ENCODE results near the gene ASH1L.
A peak's percentile ranks its signal among the peaks of the same experiment; 100 is the strongest.
"Not testable (repeated sequence)": the region's sequence is repeated elsewhere in the genome, so short reads cannot be mapped to it uniquely, and the experiment has no call there.

ASH1L gene

DNA sequence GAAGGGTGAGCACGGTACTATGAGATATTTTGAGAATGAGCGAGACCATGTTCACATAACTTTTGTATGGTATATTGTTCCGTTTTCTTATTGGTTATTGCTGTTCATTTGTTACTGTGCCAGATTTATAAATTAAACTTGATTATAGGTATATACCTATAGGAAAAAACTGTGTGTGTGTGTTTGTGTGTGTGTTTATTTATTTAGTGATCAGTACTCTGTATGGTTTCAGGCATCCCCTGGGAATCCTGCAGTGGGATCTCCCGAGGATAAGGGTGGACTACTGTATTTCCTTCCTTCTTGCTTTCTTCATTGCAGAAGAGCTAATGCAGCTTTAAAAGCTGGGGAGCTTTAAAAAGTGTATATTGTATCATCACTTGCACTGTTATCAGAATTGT is 8.0 kb upstream of the ASH1L start:
- DNase-seq (ENCODE audit: low read depth), result no peak
- TF ChIP-seq MYC (IDR thresholded peaks at IDR 0.05; ENCODE audit: low read depth, low read length), result no peak
- TF ChIP-seq, protein P1, sequence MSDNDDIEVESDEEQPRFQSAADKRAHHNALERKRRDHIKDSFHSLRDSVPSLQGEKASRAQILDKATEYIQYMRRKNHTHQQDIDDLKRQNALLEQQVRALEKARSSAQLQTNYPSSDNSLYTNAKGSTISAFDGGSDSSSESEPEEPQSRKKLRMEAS (IDR thresholded peaks at IDR 0.05; ENCODE audit: low read depth, low read length), result no peak
- TF ChIP-seq, protein P2, sequence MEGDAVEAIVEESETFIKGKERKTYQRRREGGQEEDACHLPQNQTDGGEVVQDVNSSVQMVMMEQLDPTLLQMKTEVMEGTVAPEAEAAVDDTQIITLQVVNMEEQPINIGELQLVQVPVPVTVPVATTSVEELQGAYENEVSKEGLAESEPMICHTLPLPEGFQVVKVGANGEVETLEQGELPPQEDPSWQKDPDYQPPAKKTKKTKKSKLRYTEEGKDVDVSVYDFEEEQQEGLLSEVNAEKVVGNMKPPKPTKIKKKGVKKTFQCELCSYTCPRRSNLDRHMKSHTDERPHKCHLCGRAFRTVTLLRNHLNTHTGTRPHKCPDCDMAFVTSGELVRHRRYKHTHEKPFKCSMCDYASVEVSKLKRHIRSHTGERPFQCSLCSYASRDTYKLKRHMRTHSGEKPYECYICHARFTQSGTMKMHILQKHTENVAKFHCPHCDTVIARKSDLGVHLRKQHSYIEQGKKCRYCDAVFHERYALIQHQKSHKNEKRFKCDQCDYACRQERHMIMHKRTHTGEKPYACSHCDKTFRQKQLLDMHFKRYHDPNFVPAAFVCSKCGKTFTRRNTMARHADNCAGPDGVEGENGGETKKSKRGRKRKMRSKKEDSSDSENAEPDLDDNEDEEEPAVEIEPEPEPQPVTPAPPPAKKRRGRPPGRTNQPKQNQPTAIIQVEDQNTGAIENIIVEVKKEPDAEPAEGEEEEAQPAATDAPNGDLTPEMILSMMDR (IDR thresholded peaks at IDR 0.05; ENCODE audit: low read depth, low read length), result no peak
- TF ChIP-seq POLR2A (IDR thresholded peaks at IDR 0.05; ENCODE audit: extremely low read depth, insufficient read length), result no peak
- no peak overlapping the region for H3K4me3 ChIP-seq (ENCODE audit: low read depth, low read length)

DNA sequence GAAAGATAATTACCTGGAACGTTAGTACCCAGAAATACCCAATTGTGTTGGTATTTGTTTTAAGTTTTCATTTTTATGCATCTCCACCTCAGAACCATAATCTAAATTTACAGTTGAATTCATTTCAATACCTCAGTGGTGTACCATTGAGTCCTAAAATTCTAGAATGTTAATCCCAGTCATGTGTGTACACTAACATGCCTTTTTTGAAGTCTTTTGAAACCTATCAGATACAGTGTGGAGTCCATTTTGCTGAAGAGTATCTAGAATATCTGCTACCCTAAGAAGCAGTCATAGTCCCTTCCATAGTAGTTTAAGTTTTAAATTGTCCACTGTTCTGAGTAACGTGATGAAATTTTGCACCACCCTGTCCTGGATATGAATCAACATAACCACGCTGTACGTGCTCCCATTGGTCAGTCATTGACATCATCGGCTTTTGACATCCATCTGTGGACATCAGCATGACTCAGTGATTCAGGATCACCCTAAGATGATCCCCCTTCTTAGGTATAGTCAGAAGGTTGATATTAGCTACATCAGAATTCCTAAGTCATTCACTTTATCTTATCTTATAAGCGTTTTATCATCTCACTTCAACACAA is 7.5 kb upstream of the ASH1L start:
- no peak overlapping the region for H3K4me3 ChIP-seq (ENCODE audit: low read depth, low read length)
- TF ChIP-seq MYC (IDR thresholded peaks at IDR 0.05; ENCODE audit: low read depth, low read length) (no peak), POLR2A (IDR thresholded peaks at IDR 0.05; ENCODE audit: extremely low read depth, insufficient read length) (no peak)
- TF ChIP-seq, protein P1 (IDR thresholded peaks at IDR 0.05; ENCODE audit: low read depth, low read length), result no peak
- DNase-seq (ENCODE audit: low read depth), result peak; percentile 35

DNA sequence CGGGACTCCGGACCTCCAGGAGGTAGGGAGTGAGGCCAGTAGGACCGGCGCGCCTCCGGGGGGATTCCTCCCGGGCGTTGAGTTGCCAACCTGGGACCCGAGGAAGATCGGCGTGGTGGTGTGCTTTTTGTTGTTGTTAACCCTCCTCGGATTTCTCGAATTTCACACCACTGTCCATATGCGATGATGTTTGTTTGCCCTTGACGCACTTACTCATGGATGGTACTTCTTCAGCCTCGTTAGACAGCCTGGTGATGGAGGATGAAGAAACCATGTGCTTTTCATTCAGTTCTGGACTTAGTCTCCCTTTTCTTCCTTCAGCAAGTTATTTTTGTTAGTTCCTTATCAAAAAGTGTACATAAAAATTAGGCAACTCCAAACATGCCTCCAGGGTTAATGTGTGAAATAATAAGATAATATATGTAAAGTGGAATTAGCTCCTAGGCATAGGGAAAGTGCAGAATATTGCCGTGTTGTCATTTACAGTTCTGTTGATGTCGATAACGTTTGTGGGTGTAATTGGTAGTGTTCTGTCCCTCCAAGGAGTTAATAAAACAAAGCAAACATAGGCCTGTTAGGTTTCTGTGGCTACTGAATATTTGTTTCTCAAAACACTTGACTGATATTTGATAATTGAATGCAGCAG is 897 bp upstream of the ASH1L start:
- not testable (repeated sequence) for DNase-seq (ENCODE audit: low read depth)
- peak overlapping the region; percentile 94 for H3K4me3 ChIP-seq (ENCODE audit: low read depth, low read length)
- peak; percentile 66; the same call in 1 of the 2 replicates for TF ChIP-seq MYC (IDR thresholded peaks at IDR 0.05; ENCODE audit: low read depth, low read length)
- TF ChIP-seq, protein P1 (IDR thresholded peaks at IDR 0.05; ENCODE audit: low read depth, low read length), result peak; percentile 74; the same call in 1 of the 2 replicates

DNA sequence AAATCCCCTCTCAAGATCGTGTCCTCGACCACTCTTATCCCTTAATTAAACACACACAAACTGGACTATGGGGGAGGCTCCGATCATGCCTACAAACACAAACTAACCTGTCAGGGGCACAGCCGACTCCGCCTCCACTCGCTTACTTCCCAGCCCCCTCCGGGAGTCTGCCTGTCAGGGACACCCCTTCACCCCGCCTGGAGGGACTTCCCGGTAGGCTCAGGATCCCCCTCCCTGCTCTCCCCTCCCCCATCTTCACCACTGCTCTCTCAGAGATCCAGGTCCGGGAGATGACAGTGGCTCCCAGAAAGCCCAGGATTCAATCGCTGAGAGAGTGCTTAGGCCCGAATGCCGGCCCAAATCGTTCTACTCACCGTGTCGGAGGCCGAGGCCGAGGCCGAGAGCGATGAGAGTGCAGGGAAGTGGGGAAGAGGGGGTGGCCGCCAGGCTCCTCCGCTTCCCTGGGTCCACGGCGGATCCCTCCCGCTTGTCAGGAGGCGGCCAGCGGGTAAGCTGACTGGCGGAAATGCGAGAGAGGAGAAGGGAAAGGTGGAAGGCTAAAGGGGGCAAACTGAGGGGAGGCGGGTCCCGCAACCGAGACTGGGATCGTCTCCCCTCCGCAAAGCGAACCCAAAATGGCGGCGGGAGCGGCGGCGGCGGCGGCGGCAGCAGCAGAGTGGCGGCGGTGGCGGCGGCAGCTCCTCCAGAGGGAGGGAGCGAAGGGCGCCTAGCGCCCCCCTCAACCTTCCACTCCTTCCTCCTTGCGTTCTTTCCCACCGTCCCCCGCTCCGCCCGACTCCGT is 623 bp downstream of the ASH1L start:
- not testable (repeated sequence) for DNase-seq (ENCODE audit: low read depth)

DNA sequence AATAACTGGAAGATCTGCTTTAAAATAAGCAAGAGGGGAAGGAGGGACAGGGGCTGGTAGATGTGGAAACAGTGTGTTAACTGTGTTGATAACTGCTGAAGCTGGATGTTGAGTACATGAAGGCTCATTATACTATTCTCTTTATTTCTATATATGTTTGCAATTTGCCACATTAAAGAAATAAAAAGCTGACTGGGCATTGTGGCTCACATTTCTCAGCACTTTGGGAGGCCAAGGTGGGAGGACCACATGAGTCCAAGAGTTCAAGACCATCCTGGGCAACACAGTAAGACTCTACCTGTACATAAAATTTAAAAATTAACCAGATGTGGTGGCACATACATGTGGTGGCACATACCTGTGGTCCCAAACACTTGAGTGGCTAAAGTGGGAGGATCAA is 6.7 kb downstream of the ASH1L start:
- TF ChIP-seq, protein P2 (IDR thresholded peaks at IDR 0.05; ENCODE audit: low read depth, low read length), result no peak
- TF ChIP-seq POLR2A (IDR thresholded peaks at IDR 0.05; ENCODE audit: extremely low read depth, insufficient read length) (no peak), MYC (IDR thresholded peaks at IDR 0.05; ENCODE audit: low read depth, low read length) (no peak)
- TF ChIP-seq, protein P1 (IDR thresholded peaks at IDR 0.05; ENCODE audit: low read depth, low read length), result no peak
- DNase-seq (ENCODE audit: low read depth), result no peak
- H3K4me3 ChIP-seq (ENCODE audit: low read depth, low read length), result no peak overlapping the region

More for the DNA sequence above, 623 bp downstream of the ASH1L start:
- peak overlapping the region; percentile 79 for H3K4me3 ChIP-seq (ENCODE audit: low read depth, low read length)

DNA sequence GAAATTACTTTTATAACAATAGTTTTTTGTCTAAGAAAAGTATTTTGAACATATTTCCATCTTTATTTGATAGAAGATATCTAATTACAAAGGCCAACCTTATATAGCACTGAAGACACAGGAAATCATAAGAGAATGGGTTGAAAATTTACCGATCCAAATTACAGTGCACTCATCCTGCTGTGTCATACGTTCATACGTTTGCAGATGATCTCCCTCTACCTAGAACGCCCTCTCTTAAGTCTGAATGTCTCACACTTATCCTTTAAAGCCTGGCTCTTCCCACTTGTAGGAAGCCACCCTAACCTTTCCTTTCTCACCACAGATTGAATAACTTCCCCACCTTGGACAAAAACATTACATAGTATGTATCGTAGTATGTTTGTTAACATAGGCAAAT is 9.3 kb downstream of the ASH1L start:
- H3K4me3 ChIP-seq (ENCODE audit: low read depth, low read length), result no peak overlapping the region
- TF ChIP-seq MYC (IDR thresholded peaks at IDR 0.05; ENCODE audit: low read depth, low read length) (no peak), POLR2A (IDR thresholded peaks at IDR 0.05; ENCODE audit: extremely low read depth, insufficient read length) (no peak)
- TF ChIP-seq, protein P1 (IDR thresholded peaks at IDR 0.05; ENCODE audit: low read depth, low read length), result no peak
- no peak for DNase-seq (ENCODE audit: low read depth)

DNA sequence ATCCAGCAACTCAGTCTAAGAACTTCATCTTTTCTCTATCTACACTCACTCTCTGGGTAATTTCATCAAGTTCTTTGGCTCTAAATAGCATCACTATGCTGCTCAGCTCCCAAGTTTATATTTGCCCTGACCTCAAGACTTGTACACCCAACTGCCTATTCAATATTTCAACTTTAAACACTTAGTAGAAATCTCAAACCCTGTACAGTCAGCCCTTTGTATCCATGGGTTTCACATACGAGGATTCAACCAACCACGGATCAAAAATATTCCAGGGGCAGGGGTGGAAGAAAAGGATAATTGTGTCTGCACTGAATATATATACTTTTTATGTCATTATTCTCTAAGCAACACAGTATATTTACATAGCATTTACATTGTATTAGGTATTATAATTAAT is 13.9 kb downstream of the ASH1L start:
- no peak overlapping the region for H3K4me3 ChIP-seq (ENCODE audit: low read depth, low read length)
- no peak for DNase-seq (ENCODE audit: low read depth)
- TF ChIP-seq POLR2A (IDR thresholded peaks at IDR 0.05; ENCODE audit: extremely low read depth, insufficient read length), result no peak
- TF ChIP-seq MYC (IDR thresholded peaks at IDR 0.05; ENCODE audit: low read depth, low read length), result no peak
- TF ChIP-seq, protein P1 (IDR thresholded peaks at IDR 0.05; ENCODE audit: low read depth, low read length), result no peak
- TF ChIP-seq, protein P2 (IDR thresholded peaks at IDR 0.05; ENCODE audit: low read depth, low read length), result no peak
